NCI-H2227 (cell line): ENCODE measurements around the gene COL5A1.

Source experiments
- DNase-seq: peaks from one replicate; lab custom pipeline; 2025; ENCODE audit not compliant: unreplicated experiment; lab: John Stamatoyannopoulos, UW

COL5A1 gene

DNA sequence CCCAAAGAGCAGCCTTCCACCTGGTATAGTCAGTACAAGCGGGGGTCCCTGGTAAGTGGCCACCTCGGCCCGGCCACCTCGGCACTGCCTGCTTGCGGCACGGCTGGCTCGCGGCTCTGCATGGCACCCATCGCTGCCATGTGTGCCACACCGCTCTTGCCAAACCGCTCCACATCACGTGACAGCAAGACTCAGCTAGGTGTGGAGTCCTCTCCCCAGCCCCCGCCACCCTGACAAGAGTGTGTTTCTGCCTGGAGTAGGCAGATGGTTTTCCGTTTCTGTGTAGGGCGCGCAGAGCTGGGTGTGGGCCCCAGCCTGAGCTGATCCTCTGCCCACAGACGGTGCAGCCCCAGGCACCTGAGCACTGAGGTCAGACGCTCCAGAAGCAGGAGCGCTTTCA lies 188.5 kb downstream of the COL5A1 start:
- no peak for DNase-seq

DNA sequence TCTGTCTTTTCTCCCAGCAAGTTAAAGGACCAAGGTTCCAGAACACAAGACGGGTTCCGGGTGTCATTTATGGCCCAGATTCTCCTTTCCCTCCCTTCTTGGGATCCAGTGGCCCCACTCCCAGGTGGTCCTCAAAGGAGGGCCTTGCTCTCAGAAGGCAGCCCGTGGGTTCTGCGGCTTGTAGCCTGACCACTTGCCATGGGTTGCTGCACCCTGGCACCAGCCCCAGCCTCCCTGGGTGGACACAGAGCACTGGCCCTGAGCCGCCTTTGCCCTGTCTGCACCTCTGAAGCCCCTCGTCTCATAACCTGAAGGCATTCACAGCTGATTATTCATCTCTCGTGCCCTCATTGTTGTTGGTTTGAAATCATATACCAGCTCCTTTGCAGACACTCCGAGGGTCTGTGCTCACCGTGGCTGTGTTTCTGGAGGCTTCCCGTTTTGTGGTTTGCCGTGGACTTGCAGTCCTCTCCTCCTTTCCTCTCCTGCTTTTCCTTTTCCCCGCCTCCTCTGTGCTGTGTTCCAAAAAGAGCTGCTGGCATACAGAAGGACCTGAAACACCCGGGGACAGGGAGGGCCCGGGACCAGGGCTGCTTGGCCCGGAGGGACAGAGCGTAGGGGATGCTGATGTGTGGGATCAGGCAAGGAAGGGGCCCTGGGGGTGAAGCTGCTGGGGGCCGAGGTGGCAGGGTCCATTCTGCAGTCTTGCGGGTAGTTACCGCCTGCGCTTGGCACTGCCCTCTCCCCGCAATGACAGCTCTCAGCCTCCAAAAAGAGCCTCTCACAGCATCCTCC lies 189.5 kb downstream of the COL5A1 start:
- DNase-seq, result no peak

DNA sequence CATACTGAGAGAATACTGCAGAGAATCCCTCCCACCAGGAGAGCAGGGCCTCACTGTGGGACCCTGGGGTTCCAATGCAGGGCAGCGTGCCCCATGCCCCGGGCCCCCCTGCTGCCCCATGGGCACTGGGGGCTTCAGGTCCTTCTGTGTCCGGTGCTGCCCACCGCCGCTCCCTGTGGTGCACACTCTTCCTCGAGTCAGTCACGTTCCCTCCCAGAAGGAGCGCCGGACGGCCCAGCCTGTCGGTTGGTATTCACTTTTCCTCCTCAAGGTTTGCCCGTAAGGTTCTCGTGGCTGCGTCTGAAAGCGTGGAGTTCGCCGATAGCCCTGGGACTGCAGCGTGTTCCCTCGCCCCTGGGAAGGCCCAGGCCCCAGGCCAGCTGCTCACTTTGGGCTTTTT lies 190.9 kb downstream of the COL5A1 start:
- DNase-seq, result no peak

DNA sequence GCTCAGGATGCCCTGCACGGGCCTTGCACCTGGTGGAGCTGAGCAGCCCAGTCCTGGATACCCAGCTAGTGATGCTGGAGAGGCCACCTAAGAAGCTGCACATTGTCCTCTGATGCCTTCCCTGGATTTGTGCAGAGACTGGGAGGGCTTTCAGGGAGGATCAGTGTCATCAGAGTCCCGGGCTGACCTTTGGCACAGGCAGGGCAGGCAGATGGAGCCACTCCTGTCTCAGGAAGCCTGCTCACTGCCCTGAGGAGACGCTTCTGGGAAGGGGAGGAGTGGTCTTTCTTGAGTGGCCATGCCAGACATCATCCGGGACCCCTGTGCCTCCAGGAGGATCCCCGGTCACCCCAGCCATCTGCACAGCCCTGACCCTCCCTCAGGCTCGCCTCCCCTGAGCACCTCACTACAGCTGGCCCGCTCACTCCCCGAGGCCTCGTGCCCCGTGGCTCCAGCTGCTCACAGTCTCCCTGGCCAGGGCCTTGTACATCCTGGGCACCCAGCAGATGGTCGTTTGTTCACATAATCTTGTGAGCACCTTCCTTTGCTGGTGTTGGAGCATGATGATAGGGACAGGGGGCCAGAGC lies 191.8 kb downstream of the COL5A1 start:
- DNase-seq, result no peak

DNA sequence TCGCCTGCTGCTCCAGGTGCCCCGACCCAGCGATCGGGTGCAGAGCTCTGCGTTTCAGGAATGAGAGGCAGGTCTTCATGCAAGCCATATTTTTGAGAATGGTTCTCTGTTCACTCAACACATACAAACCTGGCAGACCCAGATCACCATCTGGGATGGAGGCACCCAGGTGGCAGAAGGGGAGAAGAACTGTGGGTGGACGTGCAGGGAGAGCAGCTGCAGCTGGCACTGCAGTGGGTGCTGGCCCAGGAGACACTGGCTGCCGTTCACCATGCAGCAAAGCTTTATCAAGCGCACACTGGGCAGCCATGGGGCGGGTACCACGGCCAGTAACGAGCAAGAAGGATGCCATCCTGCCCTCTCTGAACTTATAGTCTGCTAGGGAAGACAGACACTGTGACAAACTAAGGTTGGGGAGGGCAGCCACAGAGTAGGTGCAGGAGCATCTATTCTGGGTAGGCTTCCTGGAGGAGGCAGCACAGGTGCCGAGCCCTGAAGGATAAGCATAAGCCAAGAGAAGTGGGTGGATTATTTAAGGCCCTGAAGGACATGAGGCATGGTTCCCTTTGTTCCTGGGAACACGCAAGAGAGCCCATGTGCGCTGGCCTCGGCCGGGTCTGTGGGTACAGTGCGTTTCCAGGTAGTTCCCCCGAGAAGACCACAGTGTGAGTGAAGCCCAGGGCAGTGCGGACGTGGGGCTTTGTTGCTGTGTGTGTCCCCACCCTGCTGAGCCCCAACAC lies 192.8 kb downstream of the COL5A1 start:
- DNase-seq, result no peak

DNA sequence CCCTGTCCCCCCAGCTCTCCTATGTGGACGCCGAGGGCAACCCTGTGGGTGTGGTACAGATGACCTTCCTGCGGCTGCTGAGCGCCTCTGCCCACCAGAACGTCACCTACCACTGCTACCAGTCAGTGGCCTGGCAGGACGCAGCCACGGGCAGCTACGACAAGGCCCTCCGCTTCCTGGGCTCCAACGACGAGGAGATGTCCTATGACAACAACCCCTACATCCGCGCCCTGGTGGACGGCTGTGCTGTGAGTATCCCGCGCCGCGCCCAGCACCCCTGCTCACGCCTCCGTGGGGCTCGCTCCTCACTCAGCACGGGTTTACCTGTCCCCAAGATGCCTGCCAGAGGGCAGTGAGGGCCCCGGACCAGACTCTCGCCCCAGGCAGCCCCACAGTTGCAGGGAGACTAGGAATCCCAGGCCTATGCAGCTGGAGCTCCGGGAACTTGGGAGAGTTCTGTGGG lies 193.4 kb downstream of the COL5A1 start:
- no peak for DNase-seq

DNA sequence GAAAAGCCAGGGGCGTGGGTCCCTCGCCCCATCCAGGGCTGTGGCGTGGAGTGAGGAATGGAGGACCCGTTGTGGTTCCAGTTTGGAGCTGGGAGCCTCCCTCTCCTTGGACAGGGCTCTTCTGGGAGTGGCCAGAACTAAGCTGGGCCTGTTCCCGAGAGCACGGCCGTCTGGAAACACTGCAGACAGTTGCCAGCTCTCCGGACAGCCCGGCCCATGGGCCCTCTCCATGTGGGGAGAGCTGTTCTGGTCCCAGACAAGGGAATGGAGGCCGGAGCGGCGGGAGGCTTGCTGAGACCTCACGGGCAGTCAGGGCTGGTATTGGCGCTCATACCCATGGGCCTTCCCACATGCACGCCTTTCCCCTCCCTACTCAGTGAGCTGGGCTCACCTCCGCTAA lies 193.8 kb downstream of the COL5A1 start:
- no peak for DNase-seq

DNA sequence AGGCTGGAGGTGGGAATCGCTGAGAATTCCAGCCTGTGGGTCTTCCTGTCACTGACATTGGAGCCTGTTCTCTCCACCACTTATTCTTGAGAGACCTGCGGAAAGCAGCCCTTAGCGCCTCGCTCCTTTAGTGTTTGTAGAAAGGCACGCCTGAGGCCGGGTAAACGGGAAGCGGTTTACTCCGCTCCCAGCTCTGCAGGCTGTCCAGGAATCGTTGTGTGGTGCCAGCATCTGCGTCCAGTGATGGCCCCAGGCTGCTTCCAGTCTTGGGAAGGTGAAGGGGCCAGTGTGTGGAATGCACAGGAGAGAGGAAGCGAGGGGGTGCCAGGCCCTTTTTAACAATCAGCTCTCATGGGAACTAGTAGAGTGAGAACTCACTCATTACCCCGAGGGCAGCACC lies 194.4 kb downstream of the COL5A1 start:
- DNase-seq, result no peak

DNA sequence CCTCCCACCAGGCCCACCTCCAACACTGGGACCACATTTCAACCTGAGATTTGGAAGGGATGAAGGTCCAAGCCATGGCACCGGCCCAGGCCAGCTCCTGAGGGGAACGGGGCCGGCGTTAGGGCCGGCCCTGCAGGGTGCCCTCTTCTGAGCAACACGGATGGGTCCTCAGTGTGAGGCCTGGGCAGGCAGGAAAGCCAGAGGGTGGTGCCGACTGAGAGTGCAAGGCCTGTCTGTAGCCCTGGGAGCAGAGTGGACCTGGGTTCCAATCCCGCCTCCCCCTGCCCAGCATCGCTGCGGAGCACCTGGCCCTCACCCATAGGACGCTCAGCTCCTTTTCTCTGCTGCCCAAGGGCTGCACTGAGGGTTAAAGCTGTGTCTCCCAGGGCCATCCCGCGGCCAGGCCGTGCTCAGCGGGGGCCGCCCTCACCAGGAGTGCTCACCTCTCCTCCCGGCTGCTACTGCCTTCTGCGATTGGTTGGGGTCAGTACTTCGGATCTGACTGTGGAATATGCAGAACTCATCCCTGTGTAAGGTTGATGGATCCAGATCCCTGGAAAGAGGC lies 194.9 kb downstream of the COL5A1 start:
- no peak for DNase-seq

DNA sequence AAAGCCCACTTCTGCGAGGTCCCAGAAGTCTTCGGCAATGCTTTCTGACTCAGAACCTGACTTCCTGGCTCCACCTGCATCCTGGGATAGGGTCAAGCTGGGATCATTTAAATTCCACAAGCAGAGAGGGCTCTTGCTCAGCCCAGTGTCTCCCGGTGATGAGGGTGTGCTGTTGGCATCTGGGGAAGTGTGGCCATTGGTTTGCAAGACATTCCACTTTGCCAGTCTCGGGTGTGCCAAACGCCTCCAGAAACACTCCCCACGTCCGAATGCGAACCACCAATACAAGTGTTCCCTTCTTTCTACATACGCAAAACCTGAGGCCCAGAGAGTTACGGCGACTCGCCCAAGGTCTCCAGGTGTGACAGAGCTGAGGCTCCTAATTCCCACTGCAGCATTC lies 195.9 kb downstream of the COL5A1 start:
- no peak for DNase-seq

DNA sequence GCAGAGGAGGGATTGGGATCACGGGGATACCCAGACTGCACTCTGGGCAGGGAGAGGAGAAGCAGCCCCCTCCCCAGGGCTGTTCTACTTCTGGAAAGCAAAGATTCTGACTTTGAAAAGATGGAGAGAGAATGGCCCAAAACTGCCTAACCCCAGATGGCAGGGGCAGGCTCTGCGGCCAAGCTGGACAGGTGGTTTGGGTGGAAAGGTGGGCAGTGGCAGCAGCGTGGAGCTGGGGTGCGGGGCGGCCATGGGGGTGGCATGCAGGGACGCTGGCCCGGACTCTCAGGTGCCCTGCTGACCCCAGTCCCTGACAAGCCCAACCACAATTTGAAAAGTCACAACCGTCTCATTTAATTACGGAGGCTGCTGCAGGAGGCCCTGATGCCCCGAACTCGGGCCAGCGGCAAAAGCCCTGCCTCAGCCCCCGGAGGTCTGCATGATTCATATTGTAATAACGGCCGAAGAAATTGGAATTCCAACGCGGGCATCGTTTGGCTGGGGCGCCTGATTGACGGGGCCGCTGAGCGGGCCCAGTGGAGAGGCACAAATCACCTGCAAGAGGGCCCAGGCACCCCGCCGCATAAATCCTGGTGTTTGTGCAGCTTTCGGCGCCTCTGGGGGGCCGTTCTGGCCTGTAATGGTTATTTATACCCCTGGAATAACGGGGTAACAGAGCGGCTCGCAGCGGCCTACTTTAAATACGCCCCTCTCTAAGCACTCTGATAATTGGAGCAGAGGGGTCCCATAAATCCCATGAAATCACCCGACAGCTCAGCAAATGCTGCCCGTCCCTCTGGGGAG lies 197.2 kb downstream of the COL5A1 start:
- DNase-seq, result no peak

DNA sequence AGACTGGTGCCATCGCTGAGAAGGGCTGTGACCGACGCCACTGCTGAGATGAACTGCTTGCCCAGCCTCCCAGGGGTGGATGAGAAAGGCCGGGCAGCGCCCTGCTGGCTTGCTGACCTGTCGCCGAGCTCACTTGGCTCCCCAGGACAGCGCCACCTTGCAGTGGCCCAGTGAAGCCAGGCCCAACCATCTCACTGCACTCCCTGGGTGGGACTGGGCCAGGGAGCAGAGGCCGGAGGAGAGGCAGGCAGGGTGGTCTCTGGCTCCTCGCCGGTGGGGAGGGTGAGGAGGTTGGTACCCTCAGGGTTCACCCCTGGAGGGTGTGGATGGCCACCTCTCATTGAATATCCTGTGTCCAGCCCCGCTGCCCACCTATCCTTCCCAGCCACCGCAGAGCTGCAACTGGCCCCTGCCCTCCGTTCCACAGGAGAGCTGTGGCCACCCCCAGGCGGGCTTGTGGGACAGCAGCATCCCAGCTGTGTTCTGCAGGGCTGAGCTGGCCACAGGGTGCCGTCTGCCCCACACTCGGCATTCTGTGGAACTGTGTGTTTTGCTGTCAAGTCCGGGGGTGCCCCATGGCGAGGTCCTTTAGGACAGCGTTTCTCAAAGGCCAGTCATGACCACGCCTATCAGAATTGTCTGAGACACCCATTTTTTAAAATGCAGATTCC lies 198.0 kb downstream of the COL5A1 start:
- no peak for DNase-seq

DNA sequence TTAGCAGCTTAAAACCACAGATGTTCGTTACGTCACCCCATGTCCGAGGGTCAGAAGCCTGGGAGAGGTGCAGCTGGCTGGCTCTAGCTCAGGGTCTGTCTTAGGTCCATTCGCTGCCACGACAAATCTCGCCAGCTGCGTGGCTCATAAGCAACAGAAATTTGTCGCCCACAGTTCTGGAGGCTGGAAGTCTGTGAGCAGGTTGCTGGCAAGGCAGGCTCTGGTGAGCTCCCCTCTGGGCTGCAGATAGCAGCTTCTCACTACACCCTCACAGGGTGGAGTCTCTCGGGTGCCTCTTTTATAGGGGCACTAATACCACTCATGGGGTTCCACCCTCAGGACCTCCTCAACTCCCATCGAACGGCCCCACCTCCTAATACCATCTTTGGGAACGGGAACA lies 198.9 kb downstream of the COL5A1 start:
- DNase-seq, result no peak

DNA sequence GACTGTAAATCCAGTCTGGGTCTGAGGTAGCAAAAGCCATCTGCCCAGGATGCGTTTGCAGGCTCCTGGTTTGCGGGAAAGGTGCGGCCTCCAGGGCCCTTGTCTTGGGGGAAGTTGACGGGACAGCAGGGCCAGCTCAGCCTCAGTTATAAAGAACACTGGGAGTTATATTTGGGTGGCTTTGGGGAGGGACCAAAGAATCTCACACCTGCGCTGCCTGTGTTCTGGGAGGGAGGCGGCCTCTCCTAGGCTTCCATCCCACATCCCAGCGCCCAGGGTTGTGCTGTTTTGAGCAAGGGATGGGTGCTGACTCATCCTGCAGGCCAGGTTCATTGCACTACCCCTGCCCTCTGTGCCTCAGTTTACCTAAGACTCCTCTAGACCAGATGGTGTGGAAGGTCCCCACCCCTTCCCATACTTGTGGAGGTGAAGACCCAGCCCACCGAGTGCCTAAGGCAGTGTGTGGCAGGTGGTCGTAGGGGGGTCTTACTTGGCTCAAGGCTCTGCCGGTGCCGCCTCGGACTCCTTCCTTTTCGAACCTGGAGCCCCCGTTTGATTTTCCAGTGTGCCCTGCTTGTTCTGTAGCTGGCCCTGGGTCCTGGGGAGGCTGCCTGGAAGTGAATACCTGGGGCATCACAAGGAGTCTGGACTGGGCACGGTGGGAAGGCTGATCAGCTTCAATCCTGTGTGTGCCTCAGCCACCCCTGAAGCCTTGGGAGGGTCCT lies 199.7 kb downstream of the COL5A1 start:
- no peak for DNase-seq

DNA sequence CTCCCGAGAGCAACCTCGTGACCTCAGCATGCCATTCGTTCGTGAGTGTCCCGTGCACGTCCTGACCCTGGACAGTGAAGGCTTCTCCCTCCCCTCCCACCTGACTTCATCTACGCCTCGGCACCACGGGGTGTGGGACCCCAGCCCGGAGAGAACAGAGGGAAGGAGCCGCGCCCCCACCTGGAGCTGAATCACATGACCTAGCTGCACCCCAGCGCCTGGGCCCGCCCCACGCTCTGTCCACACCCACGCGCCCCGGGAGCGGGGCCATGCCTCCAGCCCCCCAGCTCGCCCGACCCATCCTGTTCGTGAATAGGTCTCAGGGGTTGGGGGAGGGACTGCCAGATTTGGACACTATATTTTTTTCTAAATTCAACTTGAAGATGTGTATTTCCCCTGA lies 200.7 kb downstream of the COL5A1 start:
- DNase-seq, result no peak

DNA sequence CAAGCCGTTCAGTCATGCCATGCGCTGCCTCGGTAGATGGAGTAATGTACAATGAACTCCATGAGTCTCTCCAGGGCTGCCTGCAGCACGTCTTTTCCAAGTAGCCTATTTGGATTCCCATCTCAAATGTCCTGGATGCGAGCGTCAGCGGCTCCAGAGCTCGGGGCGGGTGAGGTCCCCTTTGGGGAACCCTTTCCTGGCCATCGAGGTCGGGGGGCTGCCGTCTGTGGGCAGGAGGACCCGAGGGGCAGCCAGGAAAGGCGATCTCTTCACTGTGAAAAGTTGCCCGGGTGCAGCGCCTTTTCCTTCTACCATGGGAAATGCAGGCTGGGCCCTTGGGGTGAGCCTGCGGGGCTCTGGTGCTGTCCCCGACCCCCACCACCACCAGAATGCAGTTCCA lies 202.1 kb downstream of the COL5A1 start:
- DNase-seq, result no peak

DNA sequence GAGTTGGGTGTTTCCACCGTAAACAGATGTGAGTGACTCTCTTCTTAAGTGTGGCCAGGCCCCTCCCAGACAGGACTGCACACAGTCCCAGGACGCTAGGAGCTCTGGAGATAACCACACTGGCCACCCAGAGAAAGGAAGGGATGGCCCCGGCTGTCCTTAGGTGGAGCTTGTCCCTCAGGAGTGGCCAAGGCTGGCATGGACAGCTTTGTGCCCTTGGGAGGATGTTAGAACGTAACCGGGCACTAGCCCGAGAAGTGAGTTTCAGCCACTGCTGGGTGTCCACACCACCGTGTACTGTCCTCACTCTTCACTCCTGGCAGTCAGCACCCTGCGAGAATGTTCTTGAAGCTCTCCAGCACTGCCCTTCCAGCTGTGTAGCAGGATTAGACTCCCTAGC lies 203.2 kb downstream of the COL5A1 start:
- DNase-seq, result no peak

DNA sequence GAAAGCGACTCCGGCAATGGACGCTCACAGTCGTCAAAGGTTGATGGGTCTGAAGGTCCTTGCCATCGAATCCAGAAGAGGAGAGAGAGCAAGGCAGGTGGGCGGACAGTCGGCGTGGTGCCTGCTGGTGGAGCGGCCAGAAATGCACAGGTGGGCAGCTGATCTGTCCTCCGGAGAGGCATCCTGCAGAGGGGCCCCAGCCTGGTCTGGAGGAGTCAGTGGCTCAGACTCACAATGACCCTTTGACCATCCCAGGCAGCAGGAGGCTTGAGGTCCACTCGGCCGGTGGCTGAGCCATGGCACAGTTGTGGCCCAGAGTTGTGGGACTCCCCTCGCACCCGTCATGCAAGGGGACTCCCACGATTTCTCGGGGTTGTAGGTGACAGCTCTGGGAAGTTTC lies 204.6 kb downstream of the COL5A1 start:
- DNase-seq, result no peak

DNA sequence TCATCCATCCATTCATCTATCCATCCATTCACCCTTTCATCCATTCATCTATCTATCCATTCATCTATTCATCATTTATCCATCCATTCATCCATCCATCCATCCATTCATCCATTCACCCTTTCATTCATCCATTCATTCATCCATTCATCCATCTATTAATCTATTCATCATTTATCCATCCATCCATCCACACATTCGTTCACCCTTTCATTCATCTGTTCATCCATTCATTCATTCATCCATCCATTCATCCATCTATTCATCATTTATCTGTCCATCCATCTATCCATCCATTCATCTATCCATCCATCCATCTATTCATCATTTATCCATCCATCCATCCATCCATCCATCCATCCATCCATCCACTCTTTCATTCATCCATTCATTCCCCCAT lies 205.1 kb downstream of the COL5A1 start:
- DNase-seq, result no peak

DNA sequence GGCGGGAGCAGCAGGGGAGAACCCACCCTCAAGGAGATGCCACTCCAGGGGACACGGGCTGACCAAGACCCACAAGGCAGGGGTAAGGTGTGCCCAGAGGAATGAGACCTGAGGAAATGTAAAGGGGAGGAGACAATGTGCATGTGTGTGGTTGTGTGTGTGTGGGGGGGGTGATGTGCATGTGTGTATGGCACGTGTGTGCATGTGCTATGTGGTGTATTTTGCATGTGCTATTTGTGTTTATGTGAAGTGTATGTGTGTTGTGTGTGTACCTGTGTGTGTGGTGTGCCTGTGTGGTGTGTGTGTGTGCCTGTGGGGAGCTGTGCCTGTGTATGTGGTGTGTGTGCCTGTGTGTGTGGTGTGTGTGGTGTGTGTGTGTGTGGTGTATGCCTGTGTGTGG lies 205.5 kb downstream of the COL5A1 start:
- DNase-seq, result no peak
